Measurements from ENCODE around the gene PLXNA2.

The PLXNA2 gene

GRCh38 chr1:208090388-208091301 lies 153.5 kb downstream of the PLXNA2 start:
- no peak for DNase-seq (ENCODE audit: low read depth)

- no peak for DNase-seq (ENCODE audit: low read depth)
These were observed 154.3 kb downstream of the PLXNA2 start for GRCh38 chr1:208089761-208090370.

GRCh38 chr1:208089149-208089548 lies 155.0 kb downstream of the PLXNA2 start:
- no peak for DNase-seq (ENCODE audit: low read depth)

GRCh38 chr1:208088319-208088718 lies 155.9 kb downstream of the PLXNA2 start:
- DNase-seq (ENCODE audit: low read depth) = no peak

- DNase-seq (ENCODE audit: low read depth) = no peak
These were observed 158.3 kb downstream of the PLXNA2 start for GRCh38 chr1:208085655-208086515.

- DNase-seq (ENCODE audit: low read depth) = no peak
These were observed 159.4 kb downstream of the PLXNA2 start for GRCh38 chr1:208084764-208085163.

- DNase-seq (ENCODE audit: low read depth) = no peak
These were observed 160.0 kb downstream of the PLXNA2 start for GRCh38 chr1:208084220-208084619.

GRCh38 chr1:208083715-208084085 lies 160.5 kb downstream of the PLXNA2 start:
- no peak for DNase-seq (ENCODE audit: low read depth)

- DNase-seq (ENCODE audit: low read depth) = no peak
These were observed 161.0 kb downstream of the PLXNA2 start for GRCh38 chr1:208083016-208083714.

- no peak for DNase-seq (ENCODE audit: low read depth)
These were observed 162.2 kb downstream of the PLXNA2 start for GRCh38 chr1:208081972-208082371.

GRCh38 chr1:208080396-208081286 lies 163.5 kb downstream of the PLXNA2 start:
- DNase-seq (ENCODE audit: low read depth) = no peak

- DNase-seq (ENCODE audit: low read depth) = no peak
These were observed 165.0 kb downstream of the PLXNA2 start for GRCh38 chr1:208079161-208079560.

- no peak for DNase-seq (ENCODE audit: low read depth)
These were observed 165.4 kb downstream of the PLXNA2 start for GRCh38 chr1:208078752-208079151.

GRCh38 chr1:208077232-208078075 lies 166.7 kb downstream of the PLXNA2 start:
- no peak for DNase-seq (ENCODE audit: low read depth)

- no peak for DNase-seq (ENCODE audit: low read depth)
These were observed 169.8 kb downstream of the PLXNA2 start for GRCh38 chr1:208074353-208074752.

- no peak for DNase-seq (ENCODE audit: low read depth)
These were observed 172.7 kb downstream of the PLXNA2 start for GRCh38 chr1:208071435-208072031.

GRCh38 chr1:208069908-208070307 lies 174.3 kb downstream of the PLXNA2 start:
- no peak for DNase-seq (ENCODE audit: low read depth)

GRCh38 chr1:208069317-208069716 lies 174.9 kb downstream of the PLXNA2 start:
- DNase-seq (ENCODE audit: low read depth) = no peak

GRCh38 chr1:208068908-208069307 lies 175.3 kb downstream of the PLXNA2 start:
- no peak for DNase-seq (ENCODE audit: low read depth)

GRCh38 chr1:208068407-208068806 lies 175.8 kb downstream of the PLXNA2 start:
- DNase-seq (ENCODE audit: low read depth) = no peak

Data from stimulated activated CD8-positive, alpha-beta memory T cell treated with anti-CD3 and anti-CD28 coated beads, Interleukin-15, amount 100 ng/mL, for 24 hours (primary cell).